GM21717 (cell line): Measurements from ENCODE around the gene ATF1.
"Not testable (repeated sequence)": the region's sequence is repeated elsewhere in the genome, so short reads cannot be mapped to it uniquely, and the experiment has no call there.

ENCODE experiments used
- ATAC-seq: cut with Tn5 transposase; IDR thresholded peaks from one replicate; pipeline ENCODE4 v1.9.1; 2021; ENCODE audit warnings: mild to moderate bottlenecking, moderate library complexity; ENCODE audit not compliant: unreplicated experiment

ATF1 gene

DNA sequence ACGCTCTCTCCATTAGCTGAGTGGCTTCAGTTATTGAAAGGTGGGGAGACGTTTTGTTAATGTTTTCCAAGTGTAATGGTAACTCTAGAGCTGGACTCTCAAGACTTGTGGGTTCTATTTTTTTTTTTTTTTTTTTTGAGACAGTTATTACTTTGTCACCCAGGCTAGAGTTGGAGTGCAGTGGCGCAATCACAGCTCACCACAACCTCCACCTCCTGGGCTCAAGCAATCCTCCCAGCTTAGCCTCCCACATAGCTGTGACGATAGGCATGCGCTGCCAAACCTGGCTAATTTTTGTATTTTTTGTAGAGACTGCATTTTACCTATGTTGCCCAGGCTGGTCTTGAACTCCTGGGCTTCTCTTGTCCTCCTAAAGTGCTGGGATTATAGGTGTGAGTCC, 26.2 kb downstream of the ATF1 start:
- ATAC-seq: no peak

DNA sequence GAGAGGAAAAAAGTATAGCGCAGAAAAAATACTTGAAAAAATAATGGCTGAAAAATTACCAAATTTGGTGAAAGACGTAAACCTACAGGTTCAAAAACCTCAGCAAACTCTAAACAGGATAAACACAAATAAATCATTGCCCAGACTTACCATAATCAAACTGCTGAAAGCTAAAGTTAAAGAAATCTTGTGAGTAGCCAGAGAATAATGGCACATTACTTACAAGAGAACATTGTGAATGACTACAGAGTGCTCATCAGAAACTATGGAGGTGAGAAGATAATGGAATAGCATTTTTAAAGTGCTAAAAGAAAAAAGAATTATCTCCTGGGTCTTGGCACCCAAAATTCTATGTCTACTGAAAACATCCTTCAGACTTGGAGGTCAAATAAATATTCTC, 36.0 kb downstream of the ATF1 start:
- ATAC-seq: no peak

DNA sequence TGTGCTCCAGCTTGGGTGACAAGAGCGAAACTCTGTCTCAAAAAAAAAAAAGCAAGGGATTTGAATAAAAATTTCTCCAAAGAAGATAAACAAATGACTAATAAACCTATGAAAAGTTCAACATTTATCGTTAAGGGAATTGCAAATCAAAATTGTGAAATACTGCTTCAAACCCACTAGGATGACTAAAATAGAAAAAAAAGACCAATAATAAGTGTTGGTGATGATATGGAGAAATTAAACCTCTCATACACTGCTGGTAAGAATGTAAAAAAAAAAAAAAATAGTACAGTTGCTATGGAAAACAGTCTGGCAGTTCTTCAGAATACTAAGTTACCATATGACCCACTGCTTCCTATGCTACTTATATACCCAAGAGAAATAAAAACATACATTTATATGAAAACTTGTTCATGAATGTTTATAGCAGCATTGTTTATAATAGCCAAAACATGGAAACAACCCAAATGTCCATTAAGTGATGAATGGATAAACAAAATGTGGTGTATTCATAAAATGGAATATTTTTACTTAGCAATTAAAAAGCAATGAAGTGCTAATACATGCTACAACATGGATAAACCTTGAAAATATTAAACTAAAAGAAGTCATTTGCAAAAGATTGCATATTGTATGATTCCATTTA, 39.5 kb downstream of the ATF1 start:
- ATAC-seq: no peak

DNA sequence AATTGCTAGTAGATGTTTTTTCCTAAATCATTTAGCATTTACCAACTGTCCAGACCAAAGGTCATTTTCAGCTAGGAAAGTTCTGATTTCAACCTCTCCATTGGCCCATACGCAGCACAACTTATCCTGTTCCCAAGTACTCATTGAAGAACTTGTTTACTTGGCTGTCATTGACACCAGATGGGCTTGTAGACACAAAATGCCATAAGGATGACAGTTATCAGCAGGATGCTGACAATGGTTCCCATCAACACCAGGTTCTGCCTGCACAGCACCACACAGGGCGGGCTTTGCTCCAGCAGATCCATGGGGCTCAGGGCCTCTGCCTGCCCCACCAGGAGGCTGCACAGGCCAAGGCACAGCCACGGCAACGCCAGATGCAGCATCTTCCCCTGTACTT, 42.3 kb downstream of the ATF1 start:
- no peak for ATAC-seq

DNA sequence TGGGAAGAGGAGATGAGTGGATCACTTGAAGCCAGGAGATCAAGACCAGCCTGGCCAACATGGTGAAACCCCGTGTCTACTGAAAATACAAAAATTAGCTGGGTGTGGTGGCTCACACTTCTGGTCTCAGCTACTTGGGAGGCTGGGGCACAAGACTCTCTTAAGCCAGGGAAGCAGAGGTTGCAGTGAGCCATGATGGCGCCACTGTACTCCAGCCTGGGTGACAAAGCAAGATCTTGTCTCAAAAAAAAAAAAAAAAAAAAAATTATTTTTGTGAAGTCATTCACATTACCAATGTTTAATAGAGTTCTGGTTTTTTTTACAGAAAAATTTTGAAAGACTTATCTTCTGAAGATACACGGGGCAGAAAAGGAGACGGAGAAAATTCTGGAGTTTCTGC, 45.2 kb downstream of the ATF1 start:
- not testable (repeated sequence) for ATAC-seq

DNA sequence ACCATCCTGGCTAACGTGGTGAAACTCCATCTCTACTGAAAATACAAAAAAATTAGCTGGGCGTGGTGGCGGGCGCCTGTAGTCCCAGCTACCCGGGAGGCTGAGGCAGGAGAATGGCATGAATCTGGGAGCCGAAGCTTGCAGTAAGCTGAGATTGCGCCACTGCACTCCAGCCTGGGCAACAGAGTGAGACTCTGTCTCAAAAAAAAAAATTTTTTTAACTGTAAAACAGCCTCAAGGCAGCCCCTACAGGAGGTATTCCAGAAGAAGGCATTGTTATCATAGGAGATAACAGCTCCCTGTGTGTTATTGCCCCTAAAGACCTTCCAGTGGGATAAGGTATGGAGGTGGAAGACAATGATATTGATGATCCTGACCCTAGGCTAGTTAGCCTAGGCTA, 51.0 kb downstream of the ATF1 start:
- ATAC-seq: not testable (repeated sequence)

DNA sequence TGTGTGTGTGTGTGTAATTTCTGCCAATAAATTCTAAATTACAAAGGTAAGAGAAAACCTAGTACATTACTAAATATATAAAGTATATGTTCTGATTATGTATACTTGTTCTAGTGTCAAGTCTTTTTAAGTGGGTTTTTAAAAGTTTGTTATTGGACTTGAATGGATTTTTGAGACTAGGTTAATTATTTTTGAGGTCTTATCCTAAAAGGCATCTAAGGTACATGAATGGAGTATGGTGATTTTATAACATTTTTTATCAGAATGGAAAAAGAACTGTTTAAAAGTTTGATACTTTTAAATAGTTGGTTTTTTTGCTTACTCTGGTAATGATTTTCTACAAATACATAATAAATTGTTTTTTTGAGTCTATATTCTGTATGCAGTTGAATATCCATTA, 56.3 kb downstream of the ATF1 start:
- ATAC-seq: no peak

DNA sequence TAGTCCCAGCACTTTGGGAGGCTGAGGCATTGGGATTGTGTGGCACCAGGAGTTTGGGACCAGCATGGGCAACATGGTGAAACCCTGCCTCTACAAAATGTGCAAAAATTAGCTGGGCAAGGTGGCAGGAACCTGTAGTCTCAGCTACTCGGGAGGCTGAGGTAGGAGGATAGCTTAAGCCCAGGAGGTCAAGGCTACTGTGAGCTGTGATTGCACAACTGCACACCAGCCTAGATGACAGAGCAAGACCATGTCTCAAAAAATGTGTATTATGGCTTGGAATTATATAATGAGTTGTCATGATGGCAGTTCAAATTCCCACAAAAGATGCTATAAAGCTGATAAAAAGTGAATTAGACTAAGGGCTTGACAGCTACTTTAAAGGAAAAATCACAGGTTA, 58.2 kb downstream of the ATF1 start:
- no peak for ATAC-seq

DNA sequence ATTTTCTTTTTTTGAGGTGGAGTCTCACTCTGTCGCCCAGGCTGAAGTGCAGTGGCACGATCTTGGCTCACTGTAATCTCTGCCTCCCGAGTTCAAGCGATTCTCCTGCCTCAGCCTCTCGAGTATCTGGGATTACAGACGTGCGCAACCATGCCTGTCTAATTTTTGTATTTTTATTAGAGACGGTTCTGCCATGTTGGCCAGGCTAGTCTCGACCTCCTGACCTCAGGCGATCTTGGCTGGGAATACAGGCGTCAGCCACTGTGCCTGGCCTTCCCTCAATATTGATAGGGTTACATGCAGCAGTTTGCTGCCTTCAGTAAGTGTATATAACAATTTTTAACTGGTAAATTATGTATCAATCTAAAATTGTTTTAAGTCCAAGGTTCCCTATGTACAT, 59.8 kb downstream of the ATF1 start:
- not testable (repeated sequence) for ATAC-seq

DNA sequence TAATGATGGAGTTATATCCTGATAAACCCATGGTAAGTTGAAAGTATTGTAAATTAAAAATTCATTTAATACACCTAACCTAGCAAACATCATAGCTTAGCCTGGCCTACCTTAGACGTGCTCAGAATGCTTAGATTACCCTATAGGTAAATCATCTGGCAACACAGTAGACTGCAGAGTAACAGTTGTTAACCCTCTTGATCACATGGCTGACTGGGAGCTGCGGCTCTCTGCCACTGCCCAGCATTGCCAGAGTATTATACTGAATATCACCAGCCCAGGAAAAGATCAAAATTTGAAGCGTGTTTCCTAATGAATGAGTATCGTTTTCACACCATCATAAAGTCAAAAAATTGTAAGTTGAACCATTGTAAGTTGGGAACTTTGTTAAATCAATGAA, 61.0 kb downstream of the ATF1 start:
- ATAC-seq: no peak

DNA sequence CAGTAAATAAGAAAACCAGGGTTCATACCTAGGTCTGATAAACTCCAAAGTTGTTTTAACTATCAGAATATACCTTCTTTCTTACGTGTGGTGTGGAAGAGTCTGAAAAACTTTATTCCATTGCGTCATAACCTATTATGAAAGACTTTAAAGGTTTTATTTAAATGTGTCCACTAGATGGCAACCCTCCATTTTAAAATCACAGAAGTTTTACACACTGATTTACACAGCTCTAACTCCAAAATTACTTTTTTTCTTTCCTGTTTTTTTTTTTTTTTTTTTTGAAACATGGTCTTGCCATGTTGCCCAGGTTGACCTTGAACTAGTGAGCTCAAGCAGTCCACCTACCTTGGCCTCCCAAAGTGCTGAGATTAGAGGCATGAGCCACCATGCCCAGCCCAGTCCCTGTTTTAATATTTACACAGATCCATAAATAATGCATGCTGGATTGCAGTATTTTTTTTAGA, 61.5 kb downstream of the ATF1 start:
- no peak for ATAC-seq

DNA sequence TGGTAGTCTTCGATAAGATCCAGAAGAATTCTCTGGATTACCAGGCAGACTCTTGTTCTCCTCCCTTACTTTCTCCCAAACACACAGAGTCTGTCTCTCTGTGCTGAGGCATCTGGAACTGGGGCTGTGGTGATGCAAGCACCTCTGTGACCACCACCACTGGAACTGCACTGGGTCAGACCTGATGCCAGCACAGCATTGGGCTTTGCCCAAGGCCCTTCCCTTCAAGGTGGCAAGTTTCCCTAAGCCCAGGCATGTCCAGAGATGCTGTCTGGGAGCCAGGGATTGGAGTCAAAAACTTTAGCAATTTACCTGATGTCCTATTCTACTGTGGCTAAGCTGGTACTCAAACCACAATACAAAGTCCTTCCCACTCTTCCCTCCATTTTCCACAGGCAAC, 64.2 kb downstream of the ATF1 start:
- ATAC-seq: no peak

DNA sequence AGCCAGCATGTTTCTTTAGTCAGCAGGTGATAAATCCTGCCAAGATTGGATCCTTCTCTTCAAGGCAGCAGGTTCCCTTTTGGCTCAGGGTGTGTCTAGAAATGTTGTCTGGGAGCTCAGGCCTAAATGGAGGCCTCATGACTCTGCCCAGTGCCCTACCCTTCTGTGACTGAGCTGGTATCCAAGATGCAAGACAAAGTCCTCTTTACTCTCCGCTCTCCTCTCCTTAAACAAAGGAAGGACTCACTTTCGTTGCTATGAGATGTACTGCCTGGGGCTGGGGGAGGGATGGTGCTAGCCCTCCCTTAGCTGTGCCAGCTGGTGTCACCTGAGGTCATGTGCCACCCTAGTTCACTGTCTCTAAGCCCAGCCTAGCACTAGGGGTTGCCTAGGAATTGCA, 65.0 kb downstream of the ATF1 start:
- no peak for ATAC-seq

DNA sequence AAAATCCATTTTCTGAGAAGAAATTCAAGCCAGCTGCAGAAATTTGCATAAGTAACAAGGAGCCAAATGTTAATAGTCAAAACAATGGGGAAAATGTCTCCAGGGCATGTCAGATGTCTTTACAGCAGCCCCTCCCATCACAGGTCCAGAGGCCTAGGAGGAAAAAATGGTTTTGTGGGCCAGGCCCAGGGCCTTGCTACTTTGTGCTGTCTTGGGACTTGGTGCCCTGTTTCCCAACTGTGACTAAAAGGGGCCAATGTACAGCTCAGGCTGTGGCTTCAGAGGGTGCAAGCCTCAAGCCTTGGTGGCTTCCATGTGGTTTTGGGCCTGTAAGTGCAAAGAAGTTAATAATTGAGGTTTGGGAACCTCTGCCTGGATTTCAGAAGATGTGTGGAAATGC, 69.9 kb downstream of the ATF1 start:
- ATAC-seq: not testable (repeated sequence)

DNA sequence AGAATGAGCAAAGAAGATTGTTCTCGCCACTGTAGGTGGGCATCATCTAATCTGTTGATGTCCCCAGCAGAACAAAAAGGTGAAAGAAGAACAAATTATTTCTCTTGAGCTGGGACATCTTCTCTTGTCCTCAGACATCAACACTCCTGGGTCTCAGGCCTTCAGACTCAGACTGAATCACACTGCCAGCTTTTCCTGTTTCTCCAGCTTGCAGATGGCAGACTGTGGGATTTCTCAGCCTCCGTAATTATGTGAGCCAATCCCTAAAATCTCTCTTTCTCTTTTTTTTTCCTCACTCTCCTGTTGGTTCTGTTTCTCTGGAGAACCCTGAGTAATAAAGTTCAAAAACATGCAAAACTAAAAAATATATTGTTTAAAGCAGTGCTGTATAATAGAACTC, 75.1 kb downstream of the ATF1 start:
- no peak for ATAC-seq

DNA sequence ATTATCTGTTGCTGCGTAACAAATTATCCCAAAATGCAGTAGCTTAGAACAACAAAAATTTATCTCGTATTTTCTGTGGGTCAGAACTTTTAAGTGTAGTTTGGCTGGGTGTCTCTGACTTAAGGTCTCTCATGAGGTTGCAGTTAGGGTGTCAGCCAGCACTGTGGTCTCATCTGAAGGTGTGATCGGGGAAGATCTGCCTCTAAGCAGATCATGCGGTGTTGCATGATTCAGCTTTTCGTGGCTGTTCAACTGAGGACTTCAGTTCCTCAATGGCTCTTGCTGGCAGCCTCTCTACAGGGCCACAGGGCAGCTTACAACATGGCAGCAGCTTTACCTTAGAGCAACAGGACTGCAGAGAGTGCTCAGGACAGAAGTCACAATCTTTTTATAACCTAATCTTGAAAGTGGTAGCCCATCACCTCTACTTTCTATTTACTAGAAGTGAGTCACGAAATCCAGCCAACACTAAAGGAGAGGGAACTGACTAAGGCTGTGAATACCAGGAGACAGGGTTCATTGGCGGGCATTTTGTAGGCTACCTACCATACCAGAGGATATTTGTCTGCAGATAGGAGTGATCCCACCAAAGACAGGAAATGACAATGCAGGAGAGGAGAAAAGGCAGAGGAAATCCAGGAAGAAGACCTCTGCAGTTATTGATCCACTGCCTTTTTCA, 77.0 kb downstream of the ATF1 start:
- no peak for ATAC-seq

DNA sequence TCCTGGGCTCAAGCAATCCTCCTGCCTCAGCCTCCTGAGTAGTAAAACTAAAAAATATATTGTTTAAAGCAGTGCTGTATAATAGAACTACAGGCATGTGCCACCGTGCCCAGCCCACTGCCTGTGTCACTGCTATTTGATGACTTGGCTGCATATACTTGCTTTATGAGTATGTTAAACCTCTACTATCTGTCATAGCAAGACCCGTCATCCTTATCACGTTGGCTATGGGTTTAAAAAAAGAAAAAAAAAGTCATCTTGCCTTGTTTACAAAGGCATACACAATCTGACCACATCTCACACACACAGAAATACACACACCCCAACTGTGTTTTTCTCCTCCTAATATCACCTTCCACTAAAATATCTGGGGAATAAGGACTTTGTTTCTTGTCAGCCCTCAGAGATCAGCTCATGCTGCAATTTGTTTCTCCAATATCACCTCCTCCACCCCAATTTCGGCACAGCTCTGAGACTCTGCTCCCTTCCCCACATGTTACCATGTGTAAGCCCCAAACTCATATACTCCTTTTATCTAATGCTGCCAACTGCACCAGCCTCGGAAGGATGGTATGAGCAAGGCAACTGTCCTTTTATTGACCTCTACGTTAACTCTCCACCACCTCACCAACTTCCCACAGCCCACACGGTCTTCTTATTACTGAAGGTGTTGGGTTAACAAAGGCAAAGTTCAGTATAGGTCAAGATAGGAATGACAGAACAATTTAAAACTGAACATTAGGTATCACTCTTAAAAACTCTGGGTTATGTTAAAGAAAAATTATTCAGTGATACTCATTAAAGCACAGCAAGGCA, 78.0 kb downstream of the ATF1 start:
- ATAC-seq: no peak

DNA sequence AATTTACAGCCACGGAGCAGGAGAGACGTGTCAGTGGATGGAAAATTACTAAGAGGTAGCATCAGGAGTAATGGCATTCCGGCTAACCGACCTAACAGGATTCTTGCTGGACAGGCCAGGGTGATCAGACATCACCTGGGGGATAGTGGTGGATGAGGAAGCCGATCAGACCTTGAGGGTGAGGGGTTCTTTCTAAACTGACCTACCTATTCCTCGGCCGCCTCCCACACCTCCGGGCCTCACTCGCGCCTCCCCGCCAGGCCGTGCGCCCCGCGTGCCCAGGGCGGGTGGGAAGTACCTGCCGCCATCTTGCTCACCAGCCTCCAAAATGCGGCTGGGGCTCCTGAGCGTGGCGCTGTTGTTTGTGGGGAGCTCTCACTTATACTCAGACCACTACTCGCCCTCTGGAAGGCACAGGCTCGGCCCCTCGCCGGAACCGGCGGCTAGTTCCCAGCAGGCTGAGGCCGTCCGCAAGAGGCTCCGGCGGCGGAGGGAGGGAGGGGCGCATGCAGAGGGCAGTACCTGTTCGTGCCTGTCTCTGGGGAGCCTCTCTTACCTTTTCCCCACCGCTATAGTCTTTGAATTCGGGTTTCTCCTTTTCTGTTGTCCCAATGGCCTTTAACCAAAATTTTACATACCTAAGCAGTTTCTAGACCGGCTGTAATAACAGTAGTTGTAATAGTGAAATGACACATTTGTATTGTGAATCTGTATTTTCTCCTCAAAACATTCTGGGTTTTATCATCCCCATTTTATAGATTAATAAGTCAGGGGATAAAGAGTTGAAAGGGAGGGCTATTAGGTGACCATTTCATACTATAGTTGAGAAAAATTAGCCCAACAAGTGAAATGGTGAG, 79.0 kb downstream of the ATF1 start, which contains the start of gene TMPRSS12:
TSS of gene TMPRSS12 (plus strand) at position 290 of the 857 bp plus-strand sequence. CDS start at position 329, 39 bp downstream.
- ATAC-seq: no peak

DNA sequence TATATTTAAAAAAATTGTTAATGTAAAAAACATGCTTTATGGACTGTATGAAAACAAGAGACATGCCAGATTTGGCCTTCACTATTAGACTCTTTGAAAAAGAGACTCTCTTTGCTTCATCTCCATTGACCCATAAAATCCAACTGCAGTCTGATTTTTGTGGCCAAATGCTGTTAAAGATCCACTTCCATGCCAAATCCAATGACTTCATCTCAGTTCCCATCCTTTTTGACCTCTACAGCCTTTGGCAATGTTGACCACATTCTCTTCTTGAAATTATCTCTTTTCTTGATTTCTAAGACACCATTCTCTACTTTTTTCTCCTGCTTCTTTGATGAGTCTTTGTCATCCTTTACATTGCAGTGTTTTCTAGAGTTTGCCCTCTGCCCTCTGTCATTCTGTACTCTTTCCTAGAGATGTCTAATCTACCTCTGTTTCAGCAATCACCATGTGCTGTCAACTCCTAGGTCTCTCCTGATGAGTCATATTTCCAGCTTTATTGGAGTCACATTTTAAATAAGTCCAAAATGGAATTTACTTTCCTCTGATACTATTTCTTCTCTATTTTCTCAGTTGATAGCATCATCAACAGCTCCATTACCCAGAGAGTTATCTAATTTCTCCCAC, 81.2 kb downstream of the ATF1 start:
- no peak for ATAC-seq

DNA sequence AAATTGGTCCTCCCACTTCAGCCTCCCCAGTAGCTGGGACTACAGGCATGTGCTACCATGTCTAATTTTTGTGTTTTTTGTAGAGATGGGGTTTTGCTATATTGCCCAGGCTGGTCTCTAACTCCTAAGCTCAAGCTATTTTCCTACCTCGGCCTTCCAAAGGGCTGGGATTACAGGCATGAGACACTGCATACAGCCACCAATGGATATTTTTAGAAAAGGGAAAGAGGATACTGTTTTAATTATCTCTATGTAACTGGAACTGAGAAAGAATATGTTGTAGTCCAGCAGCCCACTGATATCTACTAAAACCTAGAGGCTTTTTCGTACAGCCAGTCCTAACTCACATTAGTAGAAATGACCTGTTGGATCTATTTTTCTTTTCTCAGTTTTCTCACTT, 85.1 kb downstream of the ATF1 start:
- no peak for ATAC-seq
